Thyroid gland (tissue), 4 donors: Measurements from ENCODE around the gene ADCY10.

Experiments used
- CTCF ChIP-seq, 6 experiments: fragments of 200-600 bp in 3 of 6; fragments of 450-650 bp in 3 of 6; sonication (generic) in 3 of 6; IDR thresholded peaks; one replicate each; pipeline ENCODE4 v1.5.1; 2016 to 2019; ENCODE audit warnings: antibody characterized with exemption in 6 of 6, mild to moderate bottlenecking in 2 of 6, inconsistent platforms in 1 of 6, moderate library complexity in 1 of 6
- POLR2A ChIP-seq, 2 donors: fragments of 450-650 bp; IDR thresholded peaks; one replicate each; pipeline ENCODE4 v1.6.1; 2017; ENCODE audit warnings: antibody characterized with exemption in 2 of 2, mild to moderate bottlenecking in 2 of 2, moderate library complexity in 1 of 2

- peak; percentile 68 to 96 for TF ChIP-seq POLR2A (IDR thresholded peaks at IDR 0.05)
- TF ChIP-seq CTCF (IDR thresholded peaks at IDR 0.05), result no peak
Measured at GRCh38 chr1:167936068-167936929, 22.4 kb upstream of the ADCY10 start, which contains the start of gene DCAF6.
